ENCODE measurements around the gene OR52B2.

The OR52B2 gene

DNA sequence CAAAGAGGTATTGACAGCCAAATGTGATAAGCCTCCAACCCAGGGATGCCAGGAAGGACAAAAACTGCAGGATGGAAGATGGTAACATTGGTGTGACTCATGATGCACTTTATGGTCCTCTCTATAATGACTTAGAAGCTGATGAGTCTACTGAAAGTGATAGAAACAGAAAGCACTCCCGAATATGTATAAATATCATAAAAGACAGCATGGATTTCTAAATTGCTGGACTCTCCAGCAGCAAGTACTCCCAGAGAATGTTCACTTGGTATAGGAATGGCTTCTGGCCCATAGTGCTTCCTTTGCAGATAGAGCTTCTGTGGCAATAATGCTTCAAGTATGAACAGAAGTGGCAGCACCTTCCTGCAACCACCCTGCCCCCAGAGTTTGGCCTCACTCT lies at the start of gene OR52B2:
Gene OR52B2 (minus strand): TSS at position 101 of the 400 bp plus-strand sequence. CDS start 0 bp downstream, at position 101.
- in situ Hi-C loops (cut with MboI; ENCODE audit: low pct_unique_long_range_greater_than_20kb, low sequenced_read_pairs, unreplicated experiment) = no loop called here
- no peak for TF ChIP-seq CTCF (IDR thresholded peaks at IDR 0.05; ENCODE audit: extremely low read depth, insufficient read depth, missing control alignments)

GRCh38 chr11:6219359-6219758 lies 49.2 kb upstream of the OR52B2 start:
- in situ Hi-C loops (cut with MboI; ENCODE audit: low pct_unique_long_range_greater_than_20kb, low sequenced_read_pairs, unreplicated experiment) = no loop called here
- TF ChIP-seq CTCF (IDR thresholded peaks at IDR 0.05; ENCODE audit: extremely low read depth, insufficient read depth, missing control alignments) = no peak
- no peak for DNase-seq (ENCODE audit: low spot score)

More for the DNA sequence above, at the start of gene OR52B2:
- no peak for DNase-seq (ENCODE audit: low spot score)

DNA sequence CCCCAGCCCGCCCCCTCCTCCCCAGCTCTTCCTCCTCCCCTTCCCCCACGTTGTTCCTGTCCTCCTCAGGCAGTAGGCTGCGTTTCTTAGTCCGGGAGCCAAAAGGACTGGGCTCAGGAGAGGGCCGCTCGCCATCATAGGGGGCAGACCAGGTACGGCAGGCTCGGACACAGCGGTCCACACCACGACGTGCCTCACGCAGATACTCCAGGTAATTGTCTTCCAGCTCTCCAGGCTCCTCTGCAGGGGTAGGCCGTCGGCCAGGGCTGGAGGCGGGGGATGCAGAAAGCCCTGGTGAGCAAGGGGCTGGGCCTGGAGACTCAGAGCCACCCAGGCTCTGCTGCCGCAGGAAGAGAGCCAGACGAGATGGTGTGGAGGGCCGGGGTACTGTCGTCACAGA lies 47.6 kb upstream of the OR52B2 start:
- DNase-seq (ENCODE audit: low spot score) = no peak
- in situ Hi-C loops (cut with MboI; ENCODE audit: low pct_unique_long_range_greater_than_20kb, low sequenced_read_pairs, unreplicated experiment) = no loop called here
- TF ChIP-seq CTCF (IDR thresholded peaks at IDR 0.05; ENCODE audit: extremely low read depth, insufficient read depth, missing control alignments) = no peak

- DNase-seq (ENCODE audit: low spot score) = no peak
- in situ Hi-C loops (cut with MboI; ENCODE audit: low pct_unique_long_range_greater_than_20kb, low sequenced_read_pairs, unreplicated experiment) = no loop called here
- no peak for TF ChIP-seq CTCF (IDR thresholded peaks at IDR 0.05; ENCODE audit: extremely low read depth, insufficient read depth, missing control alignments)
These were observed 46.4 kb upstream of the OR52B2 start for GRCh38 chr11:6216501-6216900.

- no peak for DNase-seq (ENCODE audit: low spot score)
- in situ Hi-C loops (cut with MboI; ENCODE audit: low pct_unique_long_range_greater_than_20kb, low sequenced_read_pairs, unreplicated experiment) = no loop called here
- no peak for TF ChIP-seq CTCF (IDR thresholded peaks at IDR 0.05; ENCODE audit: extremely low read depth, insufficient read depth, missing control alignments)
These were observed 44.4 kb upstream of the OR52B2 start for GRCh38 chr11:6214530-6214929.

- no peak for DNase-seq (ENCODE audit: low spot score)
- in situ Hi-C loops (cut with MboI; ENCODE audit: low pct_unique_long_range_greater_than_20kb, low sequenced_read_pairs, unreplicated experiment) = no loop called here
- no peak for TF ChIP-seq CTCF (IDR thresholded peaks at IDR 0.05; ENCODE audit: extremely low read depth, insufficient read depth, missing control alignments)
These were observed 40.3 kb upstream of the OR52B2 start for GRCh38 chr11:6210274-6210955.
